Fibroblast of lung (primary cell): Measurements from ENCODE around the gene CABLES1.

Experiments used
- EZH2 ChIP-seq: IDR thresholded peaks from 2 replicates; pipeline ENCODE4 v1.5.1; 2012; ENCODE audit warnings: low read length, control low read depth, mild to moderate bottlenecking; ENCODE audit errors: missing control alignments
- TF ChIP-seq, protein P1 (sequence below), 2 donors: IDR thresholded peaks in 1 of 2; conservative IDR thresholded peaks in 1 of 2; 1 replicate in 1 of 2; 2 replicates in 1 of 2; pipeline ENCODE4 v1.5.1; 2011 to 2012; ENCODE audit warnings: low read length in 2 of 2, control low read depth in 1 of 2, inconsistent platforms in 1 of 2, low read depth in 1 of 2, mild to moderate bottlenecking in 1 of 2

DNA sequence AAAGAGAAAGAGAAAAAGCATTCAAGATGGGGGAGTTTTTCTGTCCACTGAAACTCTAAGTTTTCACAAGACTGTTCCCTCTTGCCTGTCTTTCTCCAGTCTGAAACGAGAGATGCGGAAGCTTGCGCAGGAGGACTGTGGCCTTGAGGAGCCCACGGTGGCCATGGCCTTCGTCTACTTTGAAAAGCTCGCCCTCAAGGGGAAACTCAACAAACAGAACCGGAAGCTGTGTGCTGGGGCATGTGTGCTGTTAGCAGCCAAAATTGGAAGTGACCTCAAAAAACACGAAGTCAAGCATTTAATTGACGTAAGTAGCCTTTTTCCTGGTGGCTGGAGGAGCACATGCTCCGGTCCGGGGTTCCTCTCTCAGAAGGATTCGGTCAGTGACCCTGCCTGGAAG, 118.3 kb downstream of the CABLES1 start:
- TF ChIP-seq, protein P1, sequence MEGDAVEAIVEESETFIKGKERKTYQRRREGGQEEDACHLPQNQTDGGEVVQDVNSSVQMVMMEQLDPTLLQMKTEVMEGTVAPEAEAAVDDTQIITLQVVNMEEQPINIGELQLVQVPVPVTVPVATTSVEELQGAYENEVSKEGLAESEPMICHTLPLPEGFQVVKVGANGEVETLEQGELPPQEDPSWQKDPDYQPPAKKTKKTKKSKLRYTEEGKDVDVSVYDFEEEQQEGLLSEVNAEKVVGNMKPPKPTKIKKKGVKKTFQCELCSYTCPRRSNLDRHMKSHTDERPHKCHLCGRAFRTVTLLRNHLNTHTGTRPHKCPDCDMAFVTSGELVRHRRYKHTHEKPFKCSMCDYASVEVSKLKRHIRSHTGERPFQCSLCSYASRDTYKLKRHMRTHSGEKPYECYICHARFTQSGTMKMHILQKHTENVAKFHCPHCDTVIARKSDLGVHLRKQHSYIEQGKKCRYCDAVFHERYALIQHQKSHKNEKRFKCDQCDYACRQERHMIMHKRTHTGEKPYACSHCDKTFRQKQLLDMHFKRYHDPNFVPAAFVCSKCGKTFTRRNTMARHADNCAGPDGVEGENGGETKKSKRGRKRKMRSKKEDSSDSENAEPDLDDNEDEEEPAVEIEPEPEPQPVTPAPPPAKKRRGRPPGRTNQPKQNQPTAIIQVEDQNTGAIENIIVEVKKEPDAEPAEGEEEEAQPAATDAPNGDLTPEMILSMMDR (conservative IDR thresholded peaks at IDR 0.05 in 1 of 2, IDR thresholded peaks at IDR 0.05 in 1 of 2; ENCODE audit: low read depth in 1 of 2, low read length in 2 of 2) = no peak
- no peak for TF ChIP-seq EZH2
